HL-60/S4 treated with phorbol 12-myristate 13-acetate at 8.2 ng/mL for 4 days and 3 days (cell line): ENCODE measurements around the gene DENND1C.
"Not testable (repeated sequence)": the region's sequence is repeated elsewhere in the genome, so short reads cannot be mapped to it uniquely, and the experiment has no call there.

ENCODE experiments used
- in situ Hi-C: fragments of 300-500 bp; cut with MboI; formaldehyde crosslinking; loops from 2 replicates; pipeline ENCODE4 v1.15.0; 2022; ENCODE audit warnings: low sequenced_read_pairs

DENND1C gene

DNA sequence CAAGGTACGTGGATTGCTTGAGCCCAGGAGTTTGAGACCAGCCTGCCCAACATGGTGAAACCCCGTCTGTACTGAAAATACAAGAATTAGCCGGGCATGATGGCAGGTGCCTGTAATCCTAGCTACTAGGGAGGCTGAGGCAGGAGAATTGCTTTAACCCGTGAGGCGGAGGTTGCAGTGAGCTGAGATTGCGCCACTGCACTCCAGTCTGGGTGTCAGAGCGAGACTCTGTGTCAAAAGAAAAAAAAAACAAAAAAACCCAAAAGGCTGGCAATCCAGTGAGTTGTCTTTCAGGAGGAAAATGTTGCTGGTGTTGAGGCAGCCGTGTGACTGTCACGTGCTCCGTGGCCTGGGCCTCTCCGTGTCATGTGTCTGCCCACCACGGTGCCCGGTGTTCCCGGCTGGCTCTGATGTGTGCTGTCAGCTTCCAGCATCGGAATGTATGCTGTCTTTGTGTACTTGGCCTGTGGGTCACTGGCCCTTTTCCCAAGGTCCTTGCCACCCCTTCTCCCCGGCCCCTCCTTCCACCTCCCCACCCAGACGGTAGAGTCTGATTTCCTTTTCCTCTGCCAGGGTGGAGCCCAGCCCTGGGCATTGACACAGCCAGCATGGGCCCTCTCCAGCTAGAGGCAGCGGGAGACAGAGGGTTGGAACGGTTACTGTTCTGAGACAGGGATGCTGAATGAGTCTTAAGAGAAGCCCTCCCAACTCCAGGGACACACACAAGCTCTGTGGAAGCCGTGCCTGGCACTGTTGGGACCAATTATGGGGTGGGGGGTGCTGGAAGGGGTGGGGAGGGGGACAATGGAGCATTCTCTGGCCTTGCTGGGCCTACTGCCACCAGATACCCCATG lies 27.8 kb upstream of the DENND1C start:
- in situ Hi-C loops, result no loop called here

DNA sequence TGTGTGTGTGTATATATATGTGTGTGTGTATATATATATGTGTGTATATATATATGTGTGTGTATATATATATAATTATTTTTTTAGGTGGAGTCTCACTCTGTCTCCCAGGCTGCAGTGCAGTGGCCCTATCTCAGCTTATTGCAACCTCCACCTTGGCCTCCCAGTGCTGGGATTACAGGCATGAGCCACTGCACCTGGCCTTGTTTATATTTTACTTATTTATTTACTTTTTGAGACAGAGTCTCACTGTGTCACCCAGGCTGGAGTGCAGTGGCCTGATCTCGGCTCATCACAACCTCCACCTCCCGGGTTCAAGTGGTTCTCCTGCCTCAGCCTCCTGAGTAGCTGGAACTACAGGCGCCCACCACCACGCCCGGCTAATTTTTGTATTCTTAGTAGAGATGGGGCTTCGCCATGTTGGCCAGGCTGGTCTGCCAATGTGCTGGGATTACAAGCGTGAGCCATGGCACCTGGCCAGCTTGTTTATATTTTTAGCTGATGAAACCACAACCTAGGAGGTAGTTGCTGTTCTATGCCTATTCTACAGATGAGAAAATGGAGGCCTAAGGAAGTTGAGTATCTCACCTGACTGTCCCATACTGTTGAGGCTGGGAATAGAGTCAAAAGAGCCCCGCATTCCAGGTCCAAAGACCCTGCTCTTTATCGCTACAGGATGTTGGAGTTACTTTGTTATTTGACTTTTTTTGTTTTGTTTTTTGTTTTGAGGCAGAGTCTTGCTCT lies 26.6 kb upstream of the DENND1C start:
- in situ Hi-C loops, result not testable (repeated sequence)

DNA sequence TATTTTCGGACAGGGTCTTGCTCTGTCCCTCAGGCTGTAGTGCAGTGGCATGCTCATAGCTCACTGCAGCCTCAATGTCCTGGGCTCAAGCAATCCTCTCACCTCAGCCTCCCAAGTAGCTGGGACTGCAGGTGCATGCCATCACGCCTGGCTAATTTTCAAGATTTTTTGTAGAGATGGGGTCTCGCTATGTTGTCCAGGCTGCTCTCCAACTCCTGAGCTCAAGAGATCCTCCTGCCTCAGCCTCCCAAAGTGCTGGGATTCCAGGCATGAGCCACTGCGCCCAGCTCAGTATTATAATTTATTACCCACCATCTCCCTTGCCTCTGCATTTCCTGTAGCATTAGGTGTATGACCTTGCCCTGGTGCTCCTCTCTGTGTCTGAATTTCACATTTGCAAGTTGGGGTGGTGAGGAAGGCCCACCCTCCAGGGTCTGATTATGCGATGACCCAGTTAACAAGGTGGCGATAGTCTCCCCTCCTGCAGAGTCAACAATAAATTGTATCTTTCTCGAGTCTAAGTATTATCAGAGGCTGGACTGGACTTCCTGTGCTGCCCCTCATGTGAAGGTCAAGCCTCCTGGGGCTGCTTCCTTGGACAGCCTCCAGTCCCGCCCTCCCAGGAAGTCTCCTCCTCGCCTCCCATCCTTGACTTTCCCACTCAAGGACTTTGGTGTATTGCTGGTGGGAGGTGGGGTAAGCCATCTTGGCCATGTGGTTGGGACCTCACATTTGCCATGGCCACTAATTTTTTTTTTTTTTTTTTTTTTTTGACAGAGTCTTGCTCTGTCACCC lies 22.0 kb upstream of the DENND1C start:
- in situ Hi-C loops, result no loop called here

DNA sequence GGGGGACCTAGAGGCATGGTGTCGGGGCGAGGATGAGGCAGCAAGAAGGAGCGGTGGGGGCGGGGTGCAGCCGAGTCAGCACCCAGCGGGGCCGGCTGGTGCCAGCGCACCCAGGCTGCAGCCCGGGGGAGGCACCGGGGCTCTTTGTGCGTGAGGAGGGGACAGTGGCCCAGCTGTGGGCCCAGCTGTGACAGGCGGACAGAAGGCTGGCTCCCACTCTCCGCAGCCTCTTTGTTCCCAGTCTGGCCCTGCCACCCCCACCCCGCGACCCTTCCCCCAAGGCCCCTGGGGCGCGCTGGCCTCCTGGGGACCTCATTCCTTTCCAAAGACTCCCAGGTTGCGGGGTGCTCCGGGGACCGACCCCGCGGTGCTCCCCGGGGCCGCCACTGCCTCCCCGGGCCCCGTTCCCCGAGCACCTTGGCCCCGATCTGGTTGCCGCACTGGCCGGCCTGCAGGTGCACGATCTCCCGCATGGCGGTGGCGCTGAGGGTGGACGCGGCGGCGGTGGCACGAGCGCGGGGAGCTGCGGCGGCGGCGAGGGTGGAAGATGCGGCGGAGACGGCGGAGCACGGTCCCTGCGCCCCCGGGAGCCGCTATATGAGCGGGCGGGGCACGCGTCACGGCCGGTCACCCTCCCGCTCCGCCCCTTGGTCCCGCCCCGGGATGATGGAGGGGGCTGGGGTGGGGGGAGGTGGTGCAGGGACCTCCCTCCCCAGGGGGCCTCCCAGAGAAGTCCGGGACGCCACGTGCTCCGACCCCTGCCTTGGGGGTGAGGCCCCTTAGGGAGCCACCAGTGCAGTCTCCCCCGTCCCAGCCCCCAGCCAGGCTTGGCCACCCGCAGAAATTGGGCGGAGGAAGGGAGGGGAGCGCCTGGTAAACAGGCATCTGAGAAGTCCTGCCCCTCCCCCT lies 20.4 kb upstream of the DENND1C start, which contains the start of gene TUBB4A:
Gene TUBB4A (minus strand): TSS at position 570 of the 909 bp plus-strand sequence. CDS start 97 bp downstream, at position 473.
- in situ Hi-C loops, result no loop called here

DNA sequence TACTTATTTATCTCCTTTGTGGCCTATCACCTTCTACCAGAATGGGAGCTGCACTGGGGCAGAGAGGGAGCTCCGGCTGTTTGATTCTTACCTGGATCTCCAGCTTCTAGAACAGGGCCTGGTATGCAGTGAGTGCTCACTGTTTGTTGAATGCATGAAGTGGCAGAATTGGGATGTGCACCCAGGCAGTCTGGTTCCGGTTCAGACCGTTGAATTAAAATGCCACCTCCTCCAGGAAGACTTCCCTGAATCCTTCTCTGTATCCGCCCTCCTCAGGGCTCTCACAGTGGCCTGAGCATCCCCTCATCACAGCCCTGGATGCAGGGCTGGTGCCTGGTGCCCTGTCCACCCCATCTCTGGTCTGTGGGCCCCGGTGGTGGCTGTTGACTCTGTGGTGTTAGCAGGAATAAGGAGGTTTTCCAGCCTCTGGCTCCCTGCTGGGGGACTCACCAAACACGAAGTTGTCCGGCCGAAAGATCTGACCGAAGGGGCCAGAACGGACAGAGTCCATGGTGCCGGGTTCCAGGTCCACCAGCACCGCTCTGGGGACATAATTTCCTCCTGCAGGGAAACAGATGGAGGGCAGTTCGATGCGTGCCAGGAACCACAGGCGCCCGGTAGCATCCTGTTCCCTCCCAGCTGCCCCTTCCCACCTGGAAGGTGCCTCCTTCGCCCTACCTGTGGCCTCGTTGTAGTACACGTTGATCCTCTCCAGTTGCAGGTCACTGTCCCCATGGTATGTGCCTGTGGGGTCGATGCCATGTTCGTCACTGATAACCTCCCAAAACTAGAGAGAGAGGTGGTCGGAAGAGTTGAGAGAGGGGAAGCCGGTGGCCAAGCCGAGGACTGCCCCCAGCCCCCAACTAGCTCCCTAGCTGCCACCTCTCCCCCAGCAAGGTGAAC lies 19.5 kb upstream of the DENND1C start:
- in situ Hi-C loops, result no loop called here

DNA sequence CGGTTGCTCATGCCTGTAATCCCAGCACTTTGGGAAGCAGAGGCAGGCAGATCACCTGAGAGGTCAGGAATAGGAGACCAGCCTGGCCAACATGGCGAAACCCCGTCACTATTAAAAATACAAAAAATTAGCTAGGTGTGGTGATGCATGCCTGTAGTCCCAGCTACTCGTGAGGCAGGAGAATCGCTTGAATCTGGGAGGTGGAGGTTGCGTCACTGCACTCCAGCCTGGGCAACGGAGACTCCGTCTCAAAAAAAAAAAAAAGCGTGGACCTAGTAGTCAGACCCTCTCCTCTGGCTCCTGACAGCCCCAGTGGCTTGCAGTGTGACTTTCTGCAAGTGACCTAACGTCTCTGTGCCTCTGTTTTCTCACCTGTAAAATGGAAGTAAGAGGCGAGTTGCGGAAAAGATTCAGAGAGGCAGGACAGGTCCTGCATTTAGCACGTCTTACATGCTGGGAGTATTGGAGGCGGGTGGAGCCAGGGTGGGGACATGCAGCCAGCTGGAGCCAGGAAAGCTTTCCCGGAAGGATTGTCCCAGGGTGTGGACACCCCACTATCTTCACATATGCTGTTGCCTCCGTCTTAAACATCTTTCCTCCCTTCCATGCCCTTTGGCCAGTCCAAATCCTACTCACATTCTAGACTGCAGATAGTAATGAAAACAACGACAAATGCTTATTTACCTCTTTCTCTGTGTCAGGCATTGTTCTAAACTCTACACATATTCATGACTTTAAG lies 17.6 kb upstream of the DENND1C start:
- in situ Hi-C loops, result no loop called here

DNA sequence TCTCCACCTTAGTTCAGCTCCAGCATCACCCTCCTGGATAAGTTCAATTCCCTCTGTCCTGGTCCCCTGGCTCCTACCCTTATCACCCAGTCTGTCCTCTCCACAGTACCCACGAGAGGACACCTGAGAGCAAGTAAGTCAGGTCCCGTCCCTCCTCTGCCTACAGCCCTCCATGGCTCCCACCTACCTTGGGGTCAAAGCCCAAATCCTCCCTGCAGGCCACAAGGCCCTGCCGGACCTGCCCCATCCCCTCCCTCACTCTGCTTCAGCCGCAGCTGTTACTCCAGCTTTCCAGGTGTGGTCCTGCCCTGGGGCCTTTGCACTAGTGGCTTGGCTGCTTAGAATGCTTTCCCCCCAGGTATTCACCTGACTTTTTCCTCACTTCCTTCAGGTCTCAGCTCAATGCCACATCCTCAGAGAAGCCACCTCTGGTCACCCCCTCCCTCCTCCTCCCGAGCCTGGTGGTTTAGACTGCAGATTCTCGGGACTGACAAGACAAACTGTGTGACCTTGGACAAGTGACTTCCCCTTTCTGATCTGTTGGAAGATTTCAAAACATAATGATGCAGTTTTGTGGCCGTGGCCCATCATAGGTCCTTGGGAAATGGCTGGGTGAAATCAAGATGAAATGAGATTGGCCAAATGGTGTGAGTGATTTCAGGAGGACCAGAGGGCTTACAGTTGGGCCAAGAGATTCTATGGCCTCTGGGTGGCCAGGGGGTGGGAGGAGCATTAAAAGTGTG lies 16.9 kb upstream of the DENND1C start:
- in situ Hi-C loops, result no loop called here

DNA sequence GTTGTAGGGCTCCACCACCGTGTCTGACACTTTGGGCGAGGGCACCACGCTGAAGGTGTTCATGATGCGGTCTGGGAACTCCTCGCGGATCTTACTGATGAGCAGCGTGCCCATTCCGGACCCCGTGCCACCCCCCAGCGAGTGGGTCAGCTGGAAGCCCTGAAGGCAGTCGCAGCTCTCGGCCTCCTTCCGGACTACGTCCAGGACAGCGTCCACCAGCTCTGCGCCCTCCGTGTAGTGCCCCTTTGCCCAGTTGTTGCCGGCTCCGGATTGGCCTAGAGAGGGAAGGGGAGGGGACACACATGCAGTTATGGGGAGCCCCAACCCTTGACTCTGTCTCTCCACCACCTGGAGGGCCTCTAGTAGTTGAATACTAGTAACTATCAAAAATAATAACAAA lies 14.4 kb upstream of the DENND1C start:
- in situ Hi-C loops, result no loop called here

DNA sequence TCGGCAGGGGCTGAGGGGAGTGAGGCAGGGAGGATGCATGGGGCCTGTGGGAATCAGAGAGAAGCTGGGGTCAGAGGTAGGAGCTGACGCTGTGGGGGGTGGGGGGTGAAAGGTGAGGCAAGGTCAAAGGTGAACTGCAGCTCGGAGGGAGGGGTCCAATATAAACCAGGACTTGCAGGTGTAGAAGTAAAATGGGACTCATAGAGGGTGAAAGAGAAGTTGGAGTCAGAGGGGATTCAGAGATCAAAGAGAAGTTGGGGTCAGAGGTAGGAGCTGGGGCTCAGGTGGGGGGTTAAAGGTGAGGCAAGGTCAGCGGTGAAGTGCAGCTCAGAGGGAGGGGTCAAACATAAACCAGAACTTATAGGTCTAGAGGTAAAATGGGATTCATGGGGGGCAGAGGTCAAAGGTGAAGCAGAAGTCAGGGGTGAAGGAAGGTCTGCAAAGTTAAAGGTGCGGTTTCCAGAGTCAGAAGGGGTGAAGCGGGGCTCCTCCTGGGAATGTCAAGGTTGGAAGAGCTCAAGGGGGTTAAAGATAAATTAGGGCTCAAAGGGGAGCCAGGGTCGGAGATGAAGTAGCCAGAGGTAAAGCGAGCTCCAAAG lies 12.9 kb upstream of the DENND1C start:
- in situ Hi-C loops, result no loop called here

DNA sequence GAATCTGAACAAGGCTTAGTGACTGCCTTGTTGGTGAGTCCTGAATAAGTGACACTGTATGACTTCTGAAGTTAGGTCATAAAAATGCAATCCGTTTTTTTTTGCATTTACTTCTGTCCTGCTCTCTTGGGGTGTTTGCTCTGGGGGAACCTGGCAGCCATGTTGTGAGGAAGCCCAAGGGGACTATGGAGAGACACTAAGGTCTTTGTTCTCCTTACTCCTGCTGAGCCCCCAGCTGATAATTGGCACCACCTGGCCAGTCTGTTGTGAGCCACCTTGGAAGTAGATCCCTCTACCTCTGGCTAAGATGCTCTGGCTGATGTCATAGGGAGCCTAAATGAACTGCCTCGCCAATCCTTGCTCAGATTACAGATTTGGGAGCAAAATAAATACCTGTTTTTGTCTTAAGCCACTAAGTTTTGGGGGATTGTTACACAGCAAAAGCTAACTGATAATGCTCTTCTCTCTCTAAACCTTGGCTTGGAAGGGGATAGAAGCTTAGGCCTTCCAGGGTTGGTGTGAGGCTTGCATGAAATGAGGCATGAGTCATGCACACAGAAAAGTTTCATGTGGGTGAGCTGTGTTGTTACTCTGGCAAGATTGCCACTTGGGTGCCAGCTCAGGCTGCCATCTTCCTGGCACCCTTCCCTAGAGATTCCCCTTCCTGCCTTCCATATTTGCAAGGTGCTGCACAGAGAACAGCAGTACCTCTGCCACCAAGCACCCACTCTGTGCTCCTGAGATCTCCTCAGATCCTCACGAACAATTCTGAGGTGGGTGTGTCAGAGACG lies 10.4 kb upstream of the DENND1C start:
- in situ Hi-C loops, result no loop called here

DNA sequence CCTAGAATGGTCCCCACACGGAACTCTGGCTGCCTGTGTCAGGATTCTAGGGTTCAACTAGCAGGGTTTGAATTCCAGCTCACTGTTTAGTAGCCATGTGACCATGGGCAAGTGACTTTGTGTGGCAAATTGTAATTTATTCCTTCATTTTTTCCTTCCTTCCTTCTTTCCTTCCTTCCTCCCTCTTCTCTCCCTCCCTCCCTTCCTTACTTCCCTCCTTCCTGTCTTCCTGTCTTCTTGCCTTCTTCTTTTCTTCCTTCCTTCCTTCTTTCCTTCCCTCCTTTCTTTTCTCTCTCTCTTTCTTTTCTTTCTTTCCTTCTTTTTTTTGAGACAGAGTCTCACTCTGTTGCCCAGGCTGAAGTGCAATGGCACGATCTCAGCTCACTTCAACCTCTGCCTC lies 8.5 kb upstream of the DENND1C start:
- in situ Hi-C loops, result no loop called here

DNA sequence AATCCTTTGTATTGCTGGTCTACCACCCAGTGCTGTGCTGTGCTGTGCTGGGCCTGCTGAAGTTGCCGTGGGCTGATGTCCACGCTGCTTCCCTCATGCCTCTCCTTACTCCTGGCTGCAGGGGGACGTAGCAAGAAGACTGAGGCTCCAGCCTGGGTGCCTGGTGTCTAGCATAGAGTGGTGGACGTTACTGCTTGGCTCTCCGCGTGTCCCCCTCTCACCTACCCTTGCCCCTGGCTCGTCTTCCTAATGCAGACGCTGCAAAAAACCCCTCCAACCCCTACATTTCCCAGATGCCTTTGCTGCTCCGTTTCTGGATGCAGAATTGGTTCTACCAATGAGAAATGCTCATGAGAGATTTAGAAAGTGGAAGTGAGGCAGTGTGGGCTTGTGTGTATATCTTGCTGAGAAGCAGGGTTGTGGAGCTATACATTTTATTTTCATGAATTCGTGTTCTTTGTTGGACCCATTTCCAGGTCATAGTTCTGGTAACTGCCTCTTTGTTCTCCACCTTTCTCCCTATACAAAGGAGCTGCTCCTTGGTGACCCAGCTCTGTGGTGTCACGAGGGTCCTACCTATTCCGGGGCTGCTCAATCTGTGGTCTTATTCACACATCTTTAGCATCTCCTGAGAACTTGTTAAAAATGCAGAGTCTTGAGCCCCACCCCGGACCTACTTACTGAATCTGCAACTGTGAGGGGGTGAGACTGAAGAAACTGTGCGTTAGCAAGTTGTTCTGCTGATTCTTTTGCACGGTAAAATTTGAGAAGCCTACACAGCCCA lies 7.9 kb upstream of the DENND1C start:
- in situ Hi-C loops, result no loop called here

DNA sequence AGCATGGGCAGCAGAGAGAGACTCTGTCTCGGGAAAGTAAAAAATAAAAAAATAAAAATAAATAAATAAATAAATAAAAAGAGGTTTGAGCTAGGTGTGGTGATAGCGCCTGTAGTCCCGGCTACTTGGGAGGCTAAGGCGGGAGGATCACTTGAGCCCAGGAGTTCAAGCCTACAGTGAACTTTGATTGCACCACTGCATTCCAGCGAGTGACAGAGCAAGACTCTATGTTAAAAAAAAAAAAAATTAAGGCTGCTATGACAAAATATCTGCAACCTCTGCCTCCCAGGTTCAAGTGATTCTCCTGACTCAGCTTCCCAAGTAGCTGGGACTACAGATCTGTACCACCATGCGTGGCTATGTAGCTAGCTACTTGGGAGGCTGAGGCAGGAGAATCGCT lies 3.2 kb upstream of the DENND1C start:
- in situ Hi-C loops, result no loop called here

DNA sequence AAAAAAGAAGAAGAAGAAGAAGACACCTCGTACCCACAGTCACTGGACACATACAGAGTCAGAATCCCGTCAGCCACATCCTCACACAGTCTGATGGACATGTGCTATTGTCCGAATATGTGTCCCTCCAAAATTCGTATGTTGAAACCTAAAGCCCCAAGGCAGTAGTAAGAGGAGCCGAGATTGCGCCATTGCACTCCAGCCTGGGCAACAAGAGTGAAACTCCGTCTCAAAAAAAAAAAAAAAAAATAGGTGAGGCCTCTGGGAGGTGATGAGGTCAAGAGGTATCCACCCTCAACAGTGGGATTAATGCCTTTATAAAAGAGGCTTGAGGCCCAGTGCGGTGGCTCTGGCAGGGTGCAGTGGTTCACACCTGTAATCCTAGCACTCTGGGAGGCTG lies 2.6 kb upstream of the DENND1C start:
- in situ Hi-C loops, result no loop called here

DNA sequence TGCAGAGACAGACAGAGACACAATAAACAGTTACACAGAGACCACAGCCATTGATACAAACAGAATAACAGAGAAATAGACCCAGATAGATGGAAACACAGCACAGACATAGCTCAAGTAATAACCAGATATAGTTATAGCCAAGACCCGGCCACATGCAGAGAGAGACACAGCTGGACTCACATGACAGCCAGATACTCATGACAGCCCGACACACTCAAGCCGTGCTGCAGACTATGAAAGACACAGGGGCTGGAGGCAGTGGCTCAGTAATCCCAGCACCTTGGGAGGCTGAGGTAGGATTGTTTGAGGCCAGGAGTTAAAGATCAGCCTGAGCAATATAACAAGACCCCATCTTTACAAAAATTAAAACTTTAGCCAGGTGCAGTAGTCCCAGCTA lies 1.6 kb upstream of the DENND1C start:
- in situ Hi-C loops, result no loop called here

DNA sequence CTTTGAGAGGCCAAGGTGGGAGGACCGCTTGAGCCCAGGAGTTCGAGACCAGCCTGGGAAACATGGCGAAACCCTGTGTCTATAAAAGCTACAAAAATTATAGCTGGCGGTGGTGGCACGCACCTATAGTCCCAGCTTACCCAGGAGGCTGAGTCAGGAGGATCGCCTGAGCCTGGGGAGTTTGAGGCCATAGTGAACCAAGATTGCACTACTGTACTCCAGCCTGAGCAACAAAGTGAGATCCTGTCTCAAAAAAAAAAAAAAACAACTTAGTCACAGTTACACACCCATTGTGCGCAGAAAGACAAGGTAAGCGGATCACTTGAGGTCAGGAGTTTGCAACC lies 728 bp upstream of the DENND1C start:
- in situ Hi-C loops, result no loop called here
